Karpas-422 (cell line): ENCODE measurements around the gene CHRDL2. TPM values are rescaled to one million over a fixed set of nuclear protein-coding genes. Genes with fewer than 3 reads are reported as not detected.

ENCODE experiments used
- DNase-seq: peaks from one replicate; pipeline ENCODE4 v3.0.0-alpha.2; 2015
- H2AFZ ChIP-seq: fragments of 200-600 bp; sonication (generic); 2 replicates; pipeline ENCODE4 v1.6.1; 2014; ENCODE audit warnings: antibody characterized with exemption, low read length, mixed read lengths
- H3K27ac ChIP-seq: fragments of 200-600 bp; sonication (generic); 2 replicates; pipeline ENCODE4 v1.5.1; 2014; ENCODE audit warnings: mild to moderate bottlenecking, low read length, moderate library complexity
- H3K27me3 ChIP-seq: fragments of 200-600 bp; sonication (generic); 2 replicates; pipeline ENCODE4 v1.6.1; 2014; ENCODE audit warnings: low read length, mixed read lengths
- H3K36me3 ChIP-seq: fragments of 200-600 bp; sonication (generic); 2 replicates; pipeline ENCODE4 v1.6.1; 2014; ENCODE audit warnings: low read length, mixed read lengths; ENCODE audit not compliant: insufficient read depth
- H3K4me1 ChIP-seq: fragments of 200-600 bp; sonication (generic); 2 replicates; pipeline ENCODE4 v1.6.1; 2014; ENCODE audit warnings: mild to moderate bottlenecking, low read length, mixed read lengths
- H3K4me2 ChIP-seq: fragments of 200-600 bp; sonication (generic); 2 replicates; pipeline ENCODE4 v1.6.1; 2014; ENCODE audit warnings: low read length, low read depth, mild to moderate bottlenecking; ENCODE audit not compliant: poor library complexity, severe bottlenecking
- H3K4me3 ChIP-seq: fragments of 200-600 bp; sonication (generic); 2 replicates; pipeline ENCODE4 v1.5.1; 2014; ENCODE audit warnings: mild to moderate bottlenecking, antibody characterized with exemption, low read length, mixed read lengths
- H3K79me2 ChIP-seq: fragments of 200-600 bp; sonication (generic); 2 replicates; pipeline ENCODE4 v1.6.1; 2014; ENCODE audit warnings: mild to moderate bottlenecking, low read length, mixed read lengths
- H3K9ac ChIP-seq: fragments of 200-600 bp; sonication (generic); 2 replicates; pipeline ENCODE4 v1.6.0; 2014; ENCODE audit warnings: low read length
- H3K9me2 ChIP-seq: fragments of 200-600 bp; sonication (generic), shearing (Covaris generic); replicated peaks from 2 replicates; pipeline ENCODE4 v1.6.0; 2014; ENCODE audit warnings: mild to moderate bottlenecking, low read length, moderate library complexity; ENCODE audit not compliant: insufficient read depth
- H3K9me3 ChIP-seq: fragments of 300-700, 200-600 bp; sonication (generic); 2 replicates; pipeline ENCODE4 v1.6.1; 2014; ENCODE audit warnings: low read length, mixed read lengths
- H4K20me1 ChIP-seq: fragments of 200-600 bp; sonication (generic); 2 replicates; pipeline ENCODE4 v1.6.1; 2014; ENCODE audit warnings: mild to moderate bottlenecking, antibody characterized with exemption, low read length, low read depth; ENCODE audit not compliant: insufficient read depth
- total RNA-seq: library from RNA; depleted of rRNA; stranded (reverse); fragments of >200 nt; shearing (Covaris generic); gene quantifications from 2 replicates; pipeline ENCODE4 v1.2.3, GENCODE V29; 2014; ENCODE audit warnings: low replicate concordance; rRNA removed

Gene CHRDL2, protein sequence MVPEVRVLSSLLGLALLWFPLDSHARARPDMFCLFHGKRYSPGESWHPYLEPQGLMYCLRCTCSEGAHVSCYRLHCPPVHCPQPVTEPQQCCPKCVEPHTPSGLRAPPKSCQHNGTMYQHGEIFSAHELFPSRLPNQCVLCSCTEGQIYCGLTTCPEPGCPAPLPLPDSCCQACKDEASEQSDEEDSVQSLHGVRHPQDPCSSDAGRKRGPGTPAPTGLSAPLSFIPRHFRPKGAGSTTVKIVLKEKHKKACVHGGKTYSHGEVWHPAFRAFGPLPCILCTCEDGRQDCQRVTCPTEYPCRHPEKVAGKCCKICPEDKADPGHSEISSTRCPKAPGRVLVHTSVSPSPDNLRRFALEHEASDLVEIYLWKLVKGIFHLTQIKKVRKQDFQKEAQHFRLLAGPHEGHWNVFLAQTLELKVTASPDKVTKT
- not detected in 2 replicates for total RNA-seq

DNA sequence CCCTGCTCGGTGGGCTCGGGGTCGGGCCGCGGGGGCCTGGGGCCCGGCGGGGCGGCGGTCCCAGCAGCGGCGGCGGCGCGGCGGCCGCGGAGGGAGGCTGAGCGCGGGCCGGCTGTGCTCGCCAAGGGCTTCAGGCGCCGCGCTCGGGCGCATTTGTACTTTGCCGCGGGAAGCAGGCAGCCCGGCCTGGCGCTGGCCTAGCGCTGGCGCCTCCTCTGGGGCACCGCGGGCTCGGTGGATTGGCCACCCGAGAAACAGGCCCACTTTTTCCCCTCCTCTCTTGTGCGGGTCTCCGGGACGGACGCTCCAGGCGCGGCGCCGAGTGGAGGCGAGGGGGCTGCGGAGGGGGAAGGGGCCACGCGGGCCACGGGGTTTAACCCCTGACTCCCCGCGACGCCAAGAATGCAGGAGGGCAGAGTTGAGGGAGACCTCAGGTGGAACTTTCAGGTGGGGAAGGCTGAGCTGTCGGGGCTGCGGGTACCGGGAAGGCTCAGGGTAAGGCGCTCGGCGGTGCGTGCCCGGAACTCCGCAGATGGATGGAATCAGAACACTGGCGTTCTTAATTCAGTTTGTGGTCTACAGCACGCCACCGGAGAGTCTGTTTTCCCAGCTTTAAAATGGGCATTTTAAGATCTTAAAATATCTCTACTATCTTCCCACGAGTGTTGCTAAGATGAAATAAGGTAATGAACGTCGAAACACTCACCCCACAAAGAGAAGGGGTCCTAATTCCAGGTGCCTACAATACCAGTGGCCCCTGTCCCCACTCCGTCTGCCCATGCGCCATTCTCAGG is at the start of gene CHRDL2:
Gene CHRDL2, minus strand, starts transcription at position 126 of the 794 bp plus-strand sequence. CDS start 538 bp downstream, outside the sequence.
- Histone ChIP-seq H3K27me3 (no peaks in the 10 kb centered on the region), H4K20me1 (no peaks in the 10 kb centered on the region), H3K4me3 (no peak within 1 kb of the TSS), H3K9ac (no peak within 1 kb of the TSS), H3K79me2 (no peaks in the 10 kb centered on the region), H3K27ac (no peak within 1 kb of the TSS), H3K36me3 (no peaks in the 10 kb centered on the region), H3K9me2 (no peaks in the 10 kb centered on the region), H3K4me2 (no peak within 1 kb of the TSS), H3K4me1 (no peaks in the 10 kb centered on the region), H3K9me3 (no peaks in the 10 kb centered on the region), H2AFZ (no peak within 1 kb of the TSS)
- DNase-seq, result no peak

DNA sequence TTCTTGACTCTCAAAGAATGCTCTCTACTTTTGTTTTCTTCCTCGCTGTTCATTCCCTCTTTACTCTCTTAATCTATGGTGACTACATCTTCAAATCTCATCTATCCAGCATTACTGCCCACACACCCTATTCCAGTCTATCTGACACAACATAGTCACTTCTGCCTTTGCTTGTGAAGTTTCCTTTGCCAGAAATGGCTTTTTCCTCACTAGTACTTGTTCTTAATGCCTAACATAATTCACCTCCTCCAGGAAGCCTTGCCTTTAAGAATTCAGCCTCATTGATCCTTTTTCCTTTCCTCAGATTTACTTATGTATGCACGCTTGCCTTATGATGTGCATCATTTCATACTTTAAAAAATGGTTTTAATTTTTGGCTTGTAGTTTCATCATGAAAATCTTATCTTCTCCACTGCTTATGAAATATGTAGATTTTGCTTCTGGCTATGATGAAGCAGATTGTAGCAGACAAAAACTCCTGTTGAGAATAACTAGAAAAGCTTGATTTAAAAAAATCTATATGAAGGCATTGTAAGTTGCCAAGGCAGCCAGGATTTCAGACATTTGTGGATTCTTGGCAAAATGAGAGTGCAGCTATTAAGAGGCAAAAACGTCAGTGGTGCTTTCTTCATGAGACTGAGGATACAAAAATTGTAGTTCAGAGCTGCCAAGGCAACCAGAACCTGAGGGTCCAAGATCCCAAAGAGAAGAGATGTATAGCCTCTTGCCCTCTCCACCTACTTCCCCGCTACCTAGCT is 49.2 kb upstream of the CHRDL2 start:
- Histone ChIP-seq H3K4me3 (no peak overlapping the region), H4K20me1 (no peaks in the 10 kb centered on the region), H3K27ac (peak overlapping the region; percentile 92), H3K9ac (peak overlapping the region; percentile 10; the same call in 1 of the 2 replicates), H3K4me2 (peak overlapping the region; percentile 1), H2AFZ (no peak overlapping the region), H3K4me1 (peaks cover 81% of the 10 kb centered on the region), H3K9me2 (no peaks in the 10 kb centered on the region), H3K36me3 (no peaks in the 10 kb centered on the region; the same call in none of the 2 replicates), H3K9me3 (no peaks in the 10 kb centered on the region), H3K27me3 (no peaks in the 10 kb centered on the region), H3K79me2 (peaks cover 97% of the 10 kb centered on the region)
- DNase-seq, result no peak

DNA sequence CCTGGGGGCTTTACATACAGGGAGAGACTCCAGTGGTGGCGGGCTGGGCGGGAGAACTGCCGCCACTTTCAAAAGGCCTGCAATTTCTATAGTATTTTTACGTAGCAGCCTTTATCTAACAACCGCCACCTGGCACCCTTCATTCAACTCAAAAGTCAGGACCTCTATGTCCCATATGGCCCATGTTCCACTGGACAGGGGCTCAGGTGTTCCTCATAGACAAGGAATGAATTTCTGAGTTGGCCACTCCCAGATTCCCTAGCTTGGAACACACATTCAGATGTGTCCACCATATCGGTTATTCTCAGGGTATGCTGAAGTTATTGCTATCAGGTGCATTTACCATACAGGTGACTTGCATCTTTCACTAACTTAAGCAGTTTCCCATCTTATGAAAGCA is 47.4 kb upstream of the CHRDL2 start:
- Histone ChIP-seq H3K36me3 (no peaks in the 10 kb centered on the region; the same call in 1 of the 2 replicates), H2AFZ (no peak overlapping the region), H3K79me2 (peaks cover 99% of the 10 kb centered on the region), H3K4me2 (no peak overlapping the region), H3K9me2 (no peaks in the 10 kb centered on the region), H4K20me1 (no peaks in the 10 kb centered on the region), H3K27me3 (no peaks in the 10 kb centered on the region), H3K9me3 (no peaks in the 10 kb centered on the region), H3K4me3 (no peak overlapping the region), H3K4me1 (peaks cover 74% of the 10 kb centered on the region), H3K9ac (no peak overlapping the region), H3K27ac (no peak overlapping the region)
- no peak for DNase-seq

DNA sequence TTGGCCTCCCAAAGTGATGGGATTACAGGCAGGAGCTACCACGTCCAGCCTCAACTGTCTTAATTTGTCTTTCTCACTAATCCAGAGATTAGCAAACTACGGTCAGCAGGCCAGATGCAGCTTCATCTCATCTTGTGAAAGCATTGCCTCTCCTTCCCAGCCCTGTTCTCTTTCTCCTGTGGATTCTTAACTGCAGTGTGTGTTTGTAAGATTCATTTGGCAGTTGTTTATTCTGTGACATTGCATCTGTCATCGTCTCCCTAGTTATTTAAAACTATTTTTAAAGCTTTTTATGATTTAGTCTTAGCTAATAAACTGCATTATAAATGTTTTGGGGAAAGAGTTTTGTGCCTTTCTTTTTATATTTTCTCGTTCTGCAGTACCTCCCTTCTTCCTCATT is 46.7 kb upstream of the CHRDL2 start:
- no peak for DNase-seq
- no peak overlapping the region for H3K4me3 ChIP-seq
- H2AFZ ChIP-seq, result no peak overlapping the region
- H3K27ac ChIP-seq, result no peak overlapping the region
- H3K4me2 ChIP-seq, result no peak overlapping the region
- H3K27me3 ChIP-seq, result no peaks in the 10 kb centered on the region
- H3K4me1 ChIP-seq, result peaks cover 74% of the 10 kb centered on the region
- H3K9me2 ChIP-seq, result no peaks in the 10 kb centered on the region
- no peaks in the 10 kb centered on the region; the same call in 1 of the 2 replicates for H3K36me3 ChIP-seq
- H4K20me1 ChIP-seq, result no peaks in the 10 kb centered on the region
- peaks cover 99% of the 10 kb centered on the region for H3K79me2 ChIP-seq
- H3K9me3 ChIP-seq, result no peaks in the 10 kb centered on the region
- H3K9ac ChIP-seq, result no peak overlapping the region

- H3K4me1 ChIP-seq, result peaks cover 72% of the 10 kb centered on the region
- H3K9ac ChIP-seq, result no peak overlapping the region
- H3K9me3 ChIP-seq, result no peaks in the 10 kb centered on the region
- no peak overlapping the region for H3K4me2 ChIP-seq
- H3K79me2 ChIP-seq, result peaks cover 100% of the 10 kb centered on the region
- no peaks in the 10 kb centered on the region for H3K9me2 ChIP-seq
- H2AFZ ChIP-seq, result no peak overlapping the region
- no peaks in the 10 kb centered on the region; the same call in 1 of the 2 replicates for H3K36me3 ChIP-seq
- H4K20me1 ChIP-seq, result no peaks in the 10 kb centered on the region
- H3K27me3 ChIP-seq, result no peaks in the 10 kb centered on the region
- no peak overlapping the region for H3K4me3 ChIP-seq
- no peak for DNase-seq
- H3K27ac ChIP-seq, result no peak overlapping the region
Measured at GRCh38 chr11:74777038-74777437, 45.8 kb upstream of the CHRDL2 start.

DNA sequence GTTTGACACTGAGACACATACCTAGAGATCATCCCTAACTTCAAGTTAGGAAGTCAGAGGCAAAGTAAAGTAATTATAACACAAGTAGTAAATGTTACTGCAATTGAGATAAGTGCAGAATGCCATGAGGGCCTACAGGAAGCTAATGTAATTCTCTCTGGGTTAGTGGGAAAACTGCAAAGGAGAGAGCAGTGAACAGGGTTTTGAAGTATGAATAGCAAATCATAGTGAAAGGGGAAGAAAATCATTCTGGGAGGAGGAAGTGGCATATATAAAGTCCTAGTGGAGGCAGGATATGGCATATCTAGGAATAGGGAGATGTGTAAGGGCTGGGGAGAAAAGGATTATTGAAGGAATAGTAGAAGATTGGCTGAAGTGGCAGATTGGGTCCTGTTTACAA is 45.3 kb upstream of the CHRDL2 start:
- H3K36me3 ChIP-seq, result no peaks in the 10 kb centered on the region; the same call in 1 of the 2 replicates
- H4K20me1 ChIP-seq, result no peaks in the 10 kb centered on the region
- no peak overlapping the region for H3K4me3 ChIP-seq
- H3K9ac ChIP-seq, result no peak overlapping the region
- no peak for DNase-seq
- no peak overlapping the region for H3K4me2 ChIP-seq
- H3K4me1 ChIP-seq, result peaks cover 69% of the 10 kb centered on the region
- no peaks in the 10 kb centered on the region for H3K9me3 ChIP-seq
- H3K9me2 ChIP-seq, result no peaks in the 10 kb centered on the region
- H2AFZ ChIP-seq, result no peak overlapping the region
- no peaks in the 10 kb centered on the region for H3K27me3 ChIP-seq
- H3K27ac ChIP-seq, result no peak overlapping the region
- peaks cover 100% of the 10 kb centered on the region for H3K79me2 ChIP-seq

DNA sequence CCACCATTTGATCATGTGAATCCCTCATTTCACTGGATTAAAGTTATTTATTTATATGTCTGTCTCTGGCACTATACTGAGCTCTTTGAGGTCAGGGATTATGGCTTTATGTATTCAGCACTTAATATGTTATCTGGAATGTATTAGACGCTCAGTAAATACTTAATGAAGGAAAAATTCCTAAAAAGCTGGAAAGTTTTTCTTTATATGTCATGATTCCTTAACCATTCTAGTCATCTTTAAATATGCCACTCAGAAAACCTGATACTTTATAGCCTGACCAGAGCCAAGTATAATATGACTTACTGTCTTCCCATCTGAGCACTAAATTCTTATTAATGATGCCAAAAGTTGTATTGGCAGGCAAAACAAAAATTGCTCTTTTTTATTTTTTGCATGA is 44.5 kb upstream of the CHRDL2 start:
- DNase-seq, result no peak
- H3K4me1 ChIP-seq, result peaks cover 61% of the 10 kb centered on the region
- H3K9me2 ChIP-seq, result no peaks in the 10 kb centered on the region
- no peaks in the 10 kb centered on the region; the same call in 1 of the 2 replicates for H3K36me3 ChIP-seq
- no peak overlapping the region for H3K4me2 ChIP-seq
- H3K79me2 ChIP-seq, result peaks cover 100% of the 10 kb centered on the region
- H2AFZ ChIP-seq, result no peak overlapping the region
- no peaks in the 10 kb centered on the region for H3K27me3 ChIP-seq
- H3K9ac ChIP-seq, result no peak overlapping the region
- H4K20me1 ChIP-seq, result no peaks in the 10 kb centered on the region
- H3K27ac ChIP-seq, result no peak overlapping the region
- no peak overlapping the region for H3K4me3 ChIP-seq
- no peaks in the 10 kb centered on the region for H3K9me3 ChIP-seq
